ENCODE results near the gene RGMB.

RGMB gene

DNA sequence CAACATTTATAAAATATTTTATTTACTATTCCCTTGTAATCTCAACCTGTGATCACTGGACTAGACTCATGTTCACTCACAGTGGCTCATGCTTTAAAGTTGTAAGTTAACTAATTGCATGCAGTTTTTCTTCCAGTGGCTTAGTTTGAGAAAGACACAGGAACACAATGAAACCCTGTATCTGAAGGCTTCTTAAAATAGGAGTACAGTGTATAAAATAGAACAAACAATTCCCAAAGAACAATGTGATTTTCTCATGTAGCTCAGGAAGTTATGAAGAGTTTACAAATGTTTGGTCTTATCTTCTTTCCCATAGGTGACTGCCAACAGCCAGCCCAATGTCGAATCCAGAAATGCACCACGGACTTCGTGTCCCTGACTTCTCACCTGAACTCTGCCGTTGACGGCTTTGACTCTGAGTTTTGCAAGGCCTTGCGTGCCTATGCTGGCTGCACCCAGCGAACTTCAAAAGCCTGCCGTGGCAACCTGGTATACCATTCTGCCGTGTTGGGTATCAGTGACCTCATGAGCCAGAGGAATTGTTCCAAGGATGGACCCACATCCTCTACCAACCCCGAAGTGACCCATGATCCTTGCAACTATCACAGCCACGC lies 5.9 kb downstream of the RGMB start:
- no peak for DNase-seq
- in situ Hi-C loops (cut with HindIII; ENCODE audit: low pct_ligation_motif_present, low pct_unique_long_range_greater_than_20kb, low sequenced_read_pairs) = no loop called here

DNA sequence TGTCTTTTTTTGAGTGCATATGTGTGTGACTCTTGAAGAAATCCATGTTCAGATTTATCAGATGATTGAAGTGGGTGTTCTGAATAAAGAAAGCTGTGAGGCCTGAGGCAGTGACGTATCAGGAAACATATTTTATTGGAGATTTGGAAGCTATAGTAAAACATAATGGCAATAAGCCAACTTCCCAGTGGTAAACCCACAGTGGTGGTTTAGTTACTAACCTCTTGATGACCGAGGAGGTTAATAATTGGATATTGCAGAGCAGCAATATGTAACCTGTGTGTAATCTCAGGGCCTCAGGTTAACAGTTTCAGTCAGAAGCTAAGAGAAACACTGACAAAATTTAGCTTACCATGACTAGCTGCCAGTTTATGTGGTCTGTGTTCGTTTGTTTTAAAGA lies 6.9 kb downstream of the RGMB start:
- DNase-seq = no peak
- in situ Hi-C loops (cut with HindIII; ENCODE audit: low pct_ligation_motif_present, low pct_unique_long_range_greater_than_20kb, low sequenced_read_pairs) = no loop called here

DNA sequence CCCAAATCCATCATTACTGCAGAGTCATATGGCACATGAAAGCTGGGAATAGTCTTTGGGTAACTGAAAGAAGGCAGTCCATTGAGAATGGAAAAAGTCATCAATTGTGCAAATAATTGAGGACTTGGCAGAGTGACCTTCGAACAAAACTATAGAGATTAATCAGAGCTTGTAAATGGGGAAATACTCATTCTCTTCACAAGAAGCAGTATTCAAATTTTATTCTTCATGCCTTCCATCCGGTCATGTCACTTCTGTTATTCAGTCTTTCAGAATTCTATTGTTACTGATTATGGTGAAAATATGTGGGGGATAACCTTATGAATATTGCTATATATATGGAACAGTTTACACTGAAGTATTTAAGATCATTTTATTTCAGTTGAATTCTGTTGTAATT lies 8.1 kb downstream of the RGMB start:
- no peak for DNase-seq
- in situ Hi-C loops (cut with HindIII; ENCODE audit: low pct_ligation_motif_present, low pct_unique_long_range_greater_than_20kb, low sequenced_read_pairs) = no loop called here

GRCh38 chr5:98781964-98782363 lies 8.5 kb downstream of the RGMB start:
- in situ Hi-C loops (cut with HindIII; ENCODE audit: low pct_ligation_motif_present, low pct_unique_long_range_greater_than_20kb, low sequenced_read_pairs) = no loop called here
- no peak for DNase-seq

GRCh38 chr5:98783051-98783649 lies 9.7 kb downstream of the RGMB start:
- in situ Hi-C loops (cut with HindIII; ENCODE audit: low pct_ligation_motif_present, low pct_unique_long_range_greater_than_20kb, low sequenced_read_pairs) = no loop called here
- no peak for DNase-seq

DNA sequence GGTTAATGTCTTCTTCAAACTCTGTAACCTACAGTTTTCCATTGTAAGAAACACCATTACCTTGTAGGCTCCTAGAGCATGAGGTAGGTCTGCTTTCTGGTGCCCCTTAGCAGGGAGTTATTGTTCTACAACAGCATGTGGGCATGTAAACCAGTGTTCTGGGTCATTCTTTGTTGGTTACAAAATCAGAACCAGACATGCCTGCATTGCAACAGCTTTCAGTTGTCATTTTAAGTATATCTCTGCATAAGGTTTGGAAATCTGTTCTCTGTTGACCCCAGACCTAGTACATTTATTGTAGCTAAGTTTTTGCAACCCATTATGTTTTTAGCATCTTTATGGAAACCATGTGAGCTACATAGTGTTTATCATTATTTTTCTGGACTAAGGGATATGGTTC lies 10.9 kb downstream of the RGMB start:
- in situ Hi-C loops (cut with HindIII; ENCODE audit: low pct_ligation_motif_present, low pct_unique_long_range_greater_than_20kb, low sequenced_read_pairs) = no loop called here
- DNase-seq = no peak

DNA sequence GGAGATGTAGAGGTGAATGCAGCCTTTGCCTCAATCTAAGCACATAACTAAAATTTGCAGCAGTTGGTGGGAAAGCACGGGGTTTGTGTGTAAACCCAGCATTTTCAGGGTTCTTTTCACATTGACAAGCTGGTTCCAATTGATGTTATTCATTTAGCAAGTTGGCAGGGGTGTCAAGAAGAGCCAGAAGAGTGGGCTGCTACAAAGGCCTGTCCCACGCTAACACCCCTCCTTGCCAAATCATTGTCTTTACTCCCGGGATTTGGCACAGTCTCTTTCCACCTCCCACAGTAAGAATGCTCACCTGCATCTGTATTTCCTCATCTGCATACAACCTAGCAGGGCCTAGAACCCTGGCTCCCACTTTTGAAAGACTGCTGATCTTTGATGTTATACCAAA lies 11.8 kb downstream of the RGMB start:
- DNase-seq = no peak
- in situ Hi-C loops (cut with HindIII; ENCODE audit: low pct_ligation_motif_present, low pct_unique_long_range_greater_than_20kb, low sequenced_read_pairs) = no loop called here

DNA sequence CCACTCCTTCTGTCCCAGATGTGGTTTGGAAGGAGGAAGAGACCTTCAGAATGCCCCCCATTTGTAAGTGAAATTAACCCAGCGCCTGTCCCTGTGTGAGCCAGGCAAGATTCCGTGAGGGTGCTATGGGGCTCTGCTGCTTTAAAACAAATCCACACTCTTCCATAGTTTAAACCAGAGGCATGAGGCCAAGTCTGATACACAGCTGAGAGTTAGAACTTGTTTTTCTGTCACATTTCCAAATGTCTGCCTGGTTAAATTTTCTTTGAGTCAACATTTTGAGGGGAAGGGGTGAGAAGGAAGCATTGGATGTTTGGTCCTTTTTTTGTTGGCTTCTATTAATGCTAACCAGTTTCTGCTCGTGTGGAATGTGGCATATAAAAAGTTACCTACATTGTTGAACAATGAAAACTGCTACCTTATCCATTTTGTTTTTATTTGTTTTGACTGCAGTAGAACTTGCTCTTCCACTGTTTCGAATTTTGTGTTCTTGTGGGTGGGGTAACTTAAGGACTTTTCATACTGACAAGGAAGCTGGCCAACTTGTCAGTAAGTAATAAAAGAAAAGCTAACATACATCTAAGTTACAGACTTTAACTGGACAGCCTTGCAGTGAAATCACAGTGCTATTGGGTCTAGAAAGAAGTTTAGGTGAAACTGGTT lies 12.9 kb downstream of the RGMB start:
- no peak for DNase-seq
- in situ Hi-C loops (cut with HindIII; ENCODE audit: low pct_ligation_motif_present, low pct_unique_long_range_greater_than_20kb, low sequenced_read_pairs) = no loop called here

DNA sequence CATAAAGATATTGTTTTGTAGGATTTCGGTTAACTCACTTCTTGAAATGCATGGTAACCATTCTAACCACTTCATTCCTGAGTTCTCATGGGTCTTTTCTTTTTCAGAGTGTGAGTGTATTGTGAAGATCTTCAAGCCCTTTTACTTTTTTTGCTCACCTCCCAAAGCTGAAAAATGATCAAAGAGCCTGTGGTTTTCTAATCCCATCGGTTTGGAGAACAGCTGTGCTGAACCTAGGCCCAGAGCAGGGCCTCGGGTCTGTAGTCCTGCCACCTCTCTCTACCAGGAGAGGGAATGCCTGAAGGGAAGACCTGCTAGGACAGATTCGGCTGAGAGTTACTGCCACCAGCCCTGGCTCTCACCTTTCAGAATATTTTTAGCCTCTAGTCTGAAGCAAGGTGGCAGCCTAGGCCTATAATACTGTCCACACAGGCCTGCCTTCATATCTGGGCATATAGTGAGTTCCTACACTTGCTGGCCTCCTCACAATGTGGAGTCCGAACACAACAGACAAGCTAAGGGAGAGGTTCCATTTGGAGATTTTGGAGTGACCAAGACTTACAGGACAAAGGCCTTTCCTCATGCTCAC lies 13.8 kb downstream of the RGMB start:
- no peak for DNase-seq

DNA sequence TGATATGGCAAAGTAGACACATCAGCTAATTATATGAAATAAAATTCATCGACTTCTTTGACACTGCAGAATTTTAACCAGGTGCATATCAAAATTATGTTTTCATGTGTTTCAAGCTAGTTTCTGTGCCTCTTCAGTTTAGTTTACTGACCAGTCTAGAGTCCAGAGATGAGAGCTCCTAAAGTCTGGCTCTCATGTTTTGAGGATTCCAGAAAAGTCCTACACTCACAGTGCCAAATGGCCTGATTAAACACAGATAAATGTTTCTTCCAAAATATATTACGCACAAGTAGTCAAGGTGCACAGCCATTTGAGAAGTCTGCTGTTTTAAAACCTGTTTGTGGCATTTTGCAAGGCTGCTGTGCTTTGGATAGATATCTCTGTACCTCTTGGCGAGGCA lies 15.6 kb downstream of the RGMB start:
- in situ Hi-C loops (cut with HindIII; ENCODE audit: low pct_ligation_motif_present, low pct_unique_long_range_greater_than_20kb, low sequenced_read_pairs) = no loop called here
- no peak for DNase-seq

More for the DNA sequence above, 13.8 kb downstream of the RGMB start:
- in situ Hi-C loops (cut with HindIII; ENCODE audit: low pct_ligation_motif_present, low pct_unique_long_range_greater_than_20kb, low sequenced_read_pairs) = no loop called here

- no peak for DNase-seq
- in situ Hi-C loops (cut with HindIII; ENCODE audit: low pct_ligation_motif_present, low pct_unique_long_range_greater_than_20kb, low sequenced_read_pairs) = no loop called here
These were observed 17.6 kb downstream of the RGMB start for GRCh38 chr5:98791001-98791519.

- in situ Hi-C loops (cut with HindIII; ENCODE audit: low pct_ligation_motif_present, low pct_unique_long_range_greater_than_20kb, low sequenced_read_pairs) = no loop called here
- DNase-seq = no peak
These were observed 18.6 kb downstream of the RGMB start for GRCh38 chr5:98791898-98792580.

- DNase-seq = no peak
- in situ Hi-C loops (cut with HindIII; ENCODE audit: low pct_ligation_motif_present, low pct_unique_long_range_greater_than_20kb, low sequenced_read_pairs) = no loop called here
These were observed 19.8 kb downstream of the RGMB start for GRCh38 chr5:98793223-98793622.

- in situ Hi-C loops (cut with HindIII; ENCODE audit: low pct_ligation_motif_present, low pct_unique_long_range_greater_than_20kb, low sequenced_read_pairs) = no loop called here
- DNase-seq = no peak
These were observed 20.5 kb downstream of the RGMB start for GRCh38 chr5:98794001-98794400.

DNA sequence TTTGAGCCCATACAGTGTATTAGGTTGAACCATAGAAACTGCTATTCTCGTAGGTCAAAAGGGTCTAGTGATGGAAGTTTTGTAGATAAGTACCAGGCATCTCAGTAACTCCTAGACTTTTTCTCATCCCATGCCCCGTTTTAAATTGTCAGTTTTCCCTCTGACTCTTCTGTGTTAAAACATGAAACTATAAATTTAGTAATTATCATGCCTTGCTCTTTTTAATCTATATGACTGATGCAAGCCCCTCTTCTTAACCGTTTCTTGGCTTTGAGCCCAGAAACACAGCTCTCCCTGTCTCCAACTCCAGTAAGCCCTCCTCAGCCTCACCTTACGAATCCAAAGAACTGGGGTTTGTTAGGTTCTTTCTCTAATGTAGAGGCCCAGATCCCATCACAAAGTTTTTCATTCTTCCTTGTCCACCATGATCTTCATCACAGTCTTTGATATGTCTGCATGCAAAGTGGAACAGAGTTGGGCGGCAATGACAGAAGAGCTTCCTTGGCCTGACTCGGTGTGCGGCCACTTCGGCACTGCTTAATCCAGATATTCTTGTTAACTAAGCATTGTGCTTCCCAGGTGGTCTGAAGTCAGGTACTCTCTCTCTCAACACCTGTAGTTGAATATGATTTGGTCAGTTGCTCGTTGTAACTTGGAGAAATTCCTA lies 21.1 kb downstream of the RGMB start:
- DNase-seq = no peak
- in situ Hi-C loops (cut with HindIII; ENCODE audit: low pct_ligation_motif_present, low pct_unique_long_range_greater_than_20kb, low sequenced_read_pairs) = no loop called here

DNA sequence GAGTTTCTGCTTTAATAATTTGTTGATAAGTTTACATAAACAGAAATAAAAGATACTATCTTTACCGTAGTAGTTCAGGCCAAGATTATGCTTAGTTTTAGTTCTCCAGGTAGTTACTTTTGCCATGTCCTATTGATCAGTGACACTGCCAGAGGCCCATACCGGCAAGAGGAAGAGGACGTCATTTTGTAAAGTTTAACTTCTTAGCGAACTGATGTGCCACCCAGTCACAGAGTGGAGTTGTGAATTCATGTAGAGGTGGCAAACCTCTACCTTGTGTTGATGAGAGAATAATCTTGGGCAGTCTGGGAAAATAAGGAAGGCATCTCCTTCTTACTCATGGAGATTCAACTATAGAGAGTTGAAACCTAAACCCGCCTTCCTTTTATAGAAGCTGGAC lies 21.8 kb downstream of the RGMB start:
- DNase-seq = no peak

GRCh38 chr5:98796197-98796972 lies 22.9 kb downstream of the RGMB start:
- in situ Hi-C loops (cut with HindIII; ENCODE audit: low pct_ligation_motif_present, low pct_unique_long_range_greater_than_20kb, low sequenced_read_pairs) = no loop called here
- DNase-seq = peak; percentile 58

More for the DNA sequence above, 21.8 kb downstream of the RGMB start:
- in situ Hi-C loops (cut with HindIII; ENCODE audit: low pct_ligation_motif_present, low pct_unique_long_range_greater_than_20kb, low sequenced_read_pairs) = no loop called here

DNA sequence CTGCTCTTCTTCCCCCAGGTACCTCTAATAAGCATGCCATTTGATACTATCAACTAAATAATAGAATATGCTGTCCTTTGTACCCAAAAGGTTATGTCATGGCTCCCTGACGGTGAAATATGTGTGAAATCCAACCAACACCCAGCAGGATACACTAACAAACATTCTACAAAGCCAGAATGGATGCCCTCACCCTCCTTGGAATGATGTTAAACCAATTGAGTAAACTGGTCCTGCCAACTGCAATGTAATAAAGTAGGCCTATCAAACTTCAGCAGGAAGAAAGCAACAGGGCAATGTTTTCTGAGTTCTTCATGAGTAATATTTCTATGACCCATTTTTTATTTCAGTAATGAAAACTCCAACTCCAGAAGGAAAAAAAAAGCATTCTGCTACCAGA lies 24.9 kb downstream of the RGMB start:
- DNase-seq = no peak
- in situ Hi-C loops (cut with HindIII; ENCODE audit: low pct_ligation_motif_present, low pct_unique_long_range_greater_than_20kb, low sequenced_read_pairs) = no loop called here
